ENCODE results near the gene OR4D2.

- no peak for TF ChIP-seq POLR2A (IDR thresholded peaks at IDR 0.05)
- TF ChIP-seq, protein P1, sequence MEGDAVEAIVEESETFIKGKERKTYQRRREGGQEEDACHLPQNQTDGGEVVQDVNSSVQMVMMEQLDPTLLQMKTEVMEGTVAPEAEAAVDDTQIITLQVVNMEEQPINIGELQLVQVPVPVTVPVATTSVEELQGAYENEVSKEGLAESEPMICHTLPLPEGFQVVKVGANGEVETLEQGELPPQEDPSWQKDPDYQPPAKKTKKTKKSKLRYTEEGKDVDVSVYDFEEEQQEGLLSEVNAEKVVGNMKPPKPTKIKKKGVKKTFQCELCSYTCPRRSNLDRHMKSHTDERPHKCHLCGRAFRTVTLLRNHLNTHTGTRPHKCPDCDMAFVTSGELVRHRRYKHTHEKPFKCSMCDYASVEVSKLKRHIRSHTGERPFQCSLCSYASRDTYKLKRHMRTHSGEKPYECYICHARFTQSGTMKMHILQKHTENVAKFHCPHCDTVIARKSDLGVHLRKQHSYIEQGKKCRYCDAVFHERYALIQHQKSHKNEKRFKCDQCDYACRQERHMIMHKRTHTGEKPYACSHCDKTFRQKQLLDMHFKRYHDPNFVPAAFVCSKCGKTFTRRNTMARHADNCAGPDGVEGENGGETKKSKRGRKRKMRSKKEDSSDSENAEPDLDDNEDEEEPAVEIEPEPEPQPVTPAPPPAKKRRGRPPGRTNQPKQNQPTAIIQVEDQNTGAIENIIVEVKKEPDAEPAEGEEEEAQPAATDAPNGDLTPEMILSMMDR (IDR thresholded peaks at IDR 0.05), result no peak
- no peak for TF ChIP-seq EP300 (IDR thresholded peaks at IDR 0.05)
Measured at GRCh38 chr17:58204796-58205195, 38.0 kb downstream of the OR4D2 start.
